MCF 10A (cell line): ENCODE measurements around the gene MROH2A. TPM values are rescaled to one million over a fixed set of nuclear protein-coding genes. Genes with fewer than 3 reads are reported as not detected.

ENCODE experiments used
- BruUV-seq: library from RNA; stranded (reverse); fragments of 400-500 nt; replicated peaks from 2 replicates; lab custom pipeline; 2021; lab: Mats Ljungman, UMichigan
- CTCF ChIA-PET: fragments of 300-600 bp; sonication (Branson Sonifier 250); formaldehyde crosslinking; extraction: SDS; loops from one replicate; lab custom pipeline; 2021; ENCODE audit warnings: antibody characterized with exemption, inconsistent platforms; lab: Yijun Ruan, JAX
- POLR2A ChIA-PET: fragments of 300-600, 350-650 bp; sonication (Branson Sonifier 250); formaldehyde crosslinking; extraction: SDS; loops from one replicate; lab custom pipeline; 2020; ENCODE audit warnings: antibody characterized with exemption, inconsistent platforms; lab: Yijun Ruan, JAX
- DNase-seq: peaks from one replicate; pipeline ENCODE4 v3.0.0-alpha.2; 2018; ENCODE audit not compliant: unreplicated experiment
- H3K27ac Mint-ChIP-seq: one replicate; pipeline ENCODE4 v1.8.0; 2022; ENCODE audit warnings: mild to moderate bottlenecking, low read depth, mixed read lengths; ENCODE audit not compliant: unreplicated experiment
- H3K27me3 Mint-ChIP-seq: one replicate; pipeline ENCODE4 v1.8.0; 2022; ENCODE audit warnings: mixed read lengths; ENCODE audit not compliant: insufficient read depth, unreplicated experiment
- H3K36me3 Mint-ChIP-seq: one replicate; pipeline ENCODE4 v1.8.0; 2022; ENCODE audit warnings: mild to moderate bottlenecking, moderate library complexity, mixed read lengths; ENCODE audit not compliant: insufficient read depth, unreplicated experiment
- H3K4me1 Mint-ChIP-seq: one replicate; pipeline ENCODE4 v1.8.0; 2022; ENCODE audit warnings: mixed read lengths; ENCODE audit not compliant: insufficient read depth, unreplicated experiment
- H3K4me3 Mint-ChIP-seq: one replicate; pipeline ENCODE4 v1.8.0; 2022; ENCODE audit warnings: mild to moderate bottlenecking, moderate library complexity, mixed read lengths; ENCODE audit not compliant: unreplicated experiment
- H3K9me3 Mint-ChIP-seq: one replicate; pipeline ENCODE4 v1.8.0; 2022; ENCODE audit warnings: mixed read lengths; ENCODE audit not compliant: unreplicated experiment
- CTCF ChIP-seq: fragments of 200-600 bp; IDR thresholded peaks from one replicate; pipeline ENCODE4 v1.8.0; 2022; ENCODE audit warnings: antibody characterized with exemption, mild to moderate bottlenecking; ENCODE audit not compliant: unreplicated experiment
- intact Hi-C: fragments of 100-400 bp; cut with micrococcal nuclease; formaldehyde crosslinking; loops from 2 replicates; pipeline ENCODE4 v1.14.1; 2022
- total RNA-seq: library from RNA; stranded (reverse); gene quantifications from 2 replicates; pipeline ENCODE4 v1.2.3, GENCODE V29; 2022

MROH2A gene
- total RNA-seq, 1 experiment from 2014 or later: not detected

GRCh38 chr2:233823731-233824121 lies 45.6 kb downstream of the MROH2A start:
- POLR2A ChIA-PET: no interaction called here
- CTCF ChIA-PET: no interaction called here
- H3K27me3 Mint-ChIP-seq: no peaks in the 10 kb centered on the region
- no peaks in the 10 kb centered on the region for H3K36me3 Mint-ChIP-seq
- H3K27ac Mint-ChIP-seq: no peak overlapping the region
- TF ChIP-seq CTCF: no peak
- BruUV-seq: no TSS peak
- H3K4me1 Mint-ChIP-seq: no peaks in the 10 kb centered on the region
- intact Hi-C loops: no loop called here
- no peak for DNase-seq
- H3K9me3 Mint-ChIP-seq: no peaks in the 10 kb centered on the region
- H3K4me3 Mint-ChIP-seq: no peak overlapping the region

- no peak for DNase-seq
- ChIA-PET POLR2A (no interaction called here), CTCF (no interaction called here)
- H3K4me1 Mint-ChIP-seq: no peaks in the 10 kb centered on the region
- intact Hi-C loops: no loop called here
- H3K27ac Mint-ChIP-seq: no peak overlapping the region
- H3K9me3 Mint-ChIP-seq: no peaks in the 10 kb centered on the region
- BruUV-seq: no TSS peak
- TF ChIP-seq CTCF: no peak
- H3K36me3 Mint-ChIP-seq: no peaks in the 10 kb centered on the region
- H3K27me3 Mint-ChIP-seq: no peaks in the 10 kb centered on the region
- no peak overlapping the region for H3K4me3 Mint-ChIP-seq
These were observed 46.2 kb downstream of the MROH2A start for GRCh38 chr2:233824373-233824772.

GRCh38 chr2:233828546-233829192 lies 50.5 kb downstream of the MROH2A start:
- no peak for DNase-seq
- no peak overlapping the region for H3K4me3 Mint-ChIP-seq
- POLR2A ChIA-PET: interaction anchor here (0.6 kb wide), 1 partner anchor 182 kb away, joined by 3 read pairs; no protein-coding TSS in a partner anchor
- H3K9me3 Mint-ChIP-seq: no peaks in the 10 kb centered on the region
- intact Hi-C loops: no loop called here
- H3K27me3 Mint-ChIP-seq: no peaks in the 10 kb centered on the region
- H3K4me1 Mint-ChIP-seq: no peaks in the 10 kb centered on the region
- H3K36me3 Mint-ChIP-seq: peaks cover 3% of the 10 kb centered on the region
- TF ChIP-seq CTCF: no peak
- CTCF ChIA-PET: no interaction called here
- H3K27ac Mint-ChIP-seq: no peak overlapping the region
- no TSS peak for BruUV-seq

GRCh38 chr2:233829193-233830110 lies 51.3 kb downstream of the MROH2A start:
- intact Hi-C loops: no loop called here
- ChIA-PET POLR2A (interaction anchor here (0.6 kb wide), 1 partner anchor 182 kb away, joined by 3 read pairs; no protein-coding TSS in a partner anchor), CTCF (no interaction called here)
- no peaks in the 10 kb centered on the region for H3K9me3 Mint-ChIP-seq
- H3K4me3 Mint-ChIP-seq: no peak overlapping the region
- no TSS peak for BruUV-seq
- no peak for DNase-seq
- no peak overlapping the region for H3K27ac Mint-ChIP-seq
- no peak for TF ChIP-seq CTCF
- H3K4me1 Mint-ChIP-seq: no peaks in the 10 kb centered on the region
- no peaks in the 10 kb centered on the region for H3K27me3 Mint-ChIP-seq
- peaks cover 4% of the 10 kb centered on the region for H3K36me3 Mint-ChIP-seq
